ENCODE data around the gene BAZ1A. TPM values are rescaled to one million over a fixed set of nuclear protein-coding genes. Genes with fewer than 3 reads are reported as not detected.

Gene BAZ1A
- total and polyA plus RNA-seq, 10 of the 15 experiments (the other 5 are each of a cell fraction or from before 2014, with no cell fraction given), result 34.3 to 96.5 (median 50.7) TPM

DNA sequence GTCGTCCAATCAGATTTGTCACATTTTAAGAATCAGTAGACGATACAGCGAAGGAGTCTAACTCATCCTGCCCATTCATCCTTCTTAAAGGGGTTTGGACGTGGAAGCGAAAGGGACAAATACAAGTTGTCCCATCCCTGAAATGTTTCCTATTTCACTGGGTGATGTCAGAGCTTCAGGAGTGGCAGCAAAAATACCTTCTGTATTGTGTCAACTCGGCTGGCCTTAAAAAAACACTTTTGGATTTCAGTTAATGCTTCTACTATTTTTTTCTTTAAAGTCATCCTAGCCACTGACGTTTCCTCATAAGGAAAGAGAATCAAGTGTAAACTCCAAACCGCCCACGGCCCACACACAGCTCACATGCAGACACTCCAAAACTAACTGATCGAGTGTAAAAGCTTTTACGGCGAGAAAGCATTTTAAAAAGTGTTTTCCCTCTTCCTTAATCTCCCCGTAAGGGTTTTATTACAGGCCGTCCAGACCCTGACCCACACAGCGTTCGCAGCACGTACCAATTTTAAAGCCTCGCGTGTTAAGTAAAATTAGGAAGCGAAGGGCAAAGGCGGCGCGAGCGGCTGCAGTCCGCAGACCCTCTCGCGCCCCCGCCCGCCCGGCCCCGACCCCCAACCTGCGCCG, 161.4 kb downstream of the BAZ1A start:
- CTCF ChIA-PET, result interaction anchor here (6.7 to 7.1 kb wide), 2 partner anchors 9 to 41 kb away, joined by 52 to 78 read pairs; no protein-coding TSS in a partner anchor
- H2AFZ ChIP-seq (ENCODE audit: control insufficient read depth, low read depth, low read length), result peak overlapping the region; percentile 75
- in situ Hi-C loops (cut with MboI), result no loop called here
- TF ChIP-seq MYB (IDR thresholded peaks at IDR 0.05; ENCODE audit: borderline replicate concordance, low read depth, low read length) (no peak), RBBP5 (conservative IDR thresholded peaks at IDR 0.05) (no peak), TCF7 (IDR thresholded peaks at IDR 0.05; ENCODE audit: borderline replicate concordance) (no peak), TCF3 (IDR thresholded peaks at IDR 0.05; ENCODE audit: borderline replicate concordance, insufficient read depth, low read depth, low read length) (no peak), JUNB (IDR thresholded peaks at IDR 0.05) (no peak), POLR2AphosphoS5 (IDR thresholded peaks at IDR 0.05; ENCODE audit: low read length) (peak; percentile 29; the same call in 1 of the 2 replicates), ZZZ3 (IDR thresholded peaks at IDR 0.05; ENCODE audit: control insufficient read depth, insufficient read length, low read depth) (no peak), STAT3 (IDR thresholded peaks at IDR 0.05; ENCODE audit: low read depth, low read length) (no peak), SP1 (IDR thresholded peaks at IDR 0.05; ENCODE audit: low read depth, low read length) (no peak), NR2F1 (conservative IDR thresholded peaks at IDR 0.05) (no peak), ASH2L (IDR thresholded peaks at IDR 0.05; ENCODE audit: borderline replicate concordance, low read depth) (no peak), MXI1 (IDR thresholded peaks at IDR 0.05; ENCODE audit: low read depth, low read length) (no peak), TCF12 (IDR thresholded peaks at IDR 0.05; ENCODE audit: low read depth, low read length) (no peak), MTA3 (IDR thresholded peaks at IDR 0.05; ENCODE audit: borderline replicate concordance, low read length) (peak; percentile 38; the same call in 1 of the 2 replicates), RUNX3 (IDR thresholded peaks at IDR 0.05; ENCODE audit: low read length) (peak; percentile 20; the same call in 1 of the 2 replicates), EGR1 (IDR thresholded peaks at IDR 0.05; ENCODE audit: borderline replicate concordance in 1 of 2, low read depth in 2 of 2, low read length in 2 of 2) (peak in 1 of 2 experiments; percentile 33; a peak in 1 of 3 replicates), FOXM1 (IDR thresholded peaks at IDR 0.05; ENCODE audit: low read depth, low read length) (no peak)
- TF ChIP-seq, protein P1, sequence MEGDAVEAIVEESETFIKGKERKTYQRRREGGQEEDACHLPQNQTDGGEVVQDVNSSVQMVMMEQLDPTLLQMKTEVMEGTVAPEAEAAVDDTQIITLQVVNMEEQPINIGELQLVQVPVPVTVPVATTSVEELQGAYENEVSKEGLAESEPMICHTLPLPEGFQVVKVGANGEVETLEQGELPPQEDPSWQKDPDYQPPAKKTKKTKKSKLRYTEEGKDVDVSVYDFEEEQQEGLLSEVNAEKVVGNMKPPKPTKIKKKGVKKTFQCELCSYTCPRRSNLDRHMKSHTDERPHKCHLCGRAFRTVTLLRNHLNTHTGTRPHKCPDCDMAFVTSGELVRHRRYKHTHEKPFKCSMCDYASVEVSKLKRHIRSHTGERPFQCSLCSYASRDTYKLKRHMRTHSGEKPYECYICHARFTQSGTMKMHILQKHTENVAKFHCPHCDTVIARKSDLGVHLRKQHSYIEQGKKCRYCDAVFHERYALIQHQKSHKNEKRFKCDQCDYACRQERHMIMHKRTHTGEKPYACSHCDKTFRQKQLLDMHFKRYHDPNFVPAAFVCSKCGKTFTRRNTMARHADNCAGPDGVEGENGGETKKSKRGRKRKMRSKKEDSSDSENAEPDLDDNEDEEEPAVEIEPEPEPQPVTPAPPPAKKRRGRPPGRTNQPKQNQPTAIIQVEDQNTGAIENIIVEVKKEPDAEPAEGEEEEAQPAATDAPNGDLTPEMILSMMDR (IDR thresholded peaks at IDR 0.05 in 2 of 3, conservative IDR thresholded peaks at IDR 0.05 in 1 of 3; ENCODE audit: control insufficient read depth in 2 of 3, extremely low read depth in 1 of 3, insufficient read depth in 1 of 3, low read depth in 3 of 3, low read length in 3 of 3), result no peak
- TF ChIP-seq, protein P2, sequence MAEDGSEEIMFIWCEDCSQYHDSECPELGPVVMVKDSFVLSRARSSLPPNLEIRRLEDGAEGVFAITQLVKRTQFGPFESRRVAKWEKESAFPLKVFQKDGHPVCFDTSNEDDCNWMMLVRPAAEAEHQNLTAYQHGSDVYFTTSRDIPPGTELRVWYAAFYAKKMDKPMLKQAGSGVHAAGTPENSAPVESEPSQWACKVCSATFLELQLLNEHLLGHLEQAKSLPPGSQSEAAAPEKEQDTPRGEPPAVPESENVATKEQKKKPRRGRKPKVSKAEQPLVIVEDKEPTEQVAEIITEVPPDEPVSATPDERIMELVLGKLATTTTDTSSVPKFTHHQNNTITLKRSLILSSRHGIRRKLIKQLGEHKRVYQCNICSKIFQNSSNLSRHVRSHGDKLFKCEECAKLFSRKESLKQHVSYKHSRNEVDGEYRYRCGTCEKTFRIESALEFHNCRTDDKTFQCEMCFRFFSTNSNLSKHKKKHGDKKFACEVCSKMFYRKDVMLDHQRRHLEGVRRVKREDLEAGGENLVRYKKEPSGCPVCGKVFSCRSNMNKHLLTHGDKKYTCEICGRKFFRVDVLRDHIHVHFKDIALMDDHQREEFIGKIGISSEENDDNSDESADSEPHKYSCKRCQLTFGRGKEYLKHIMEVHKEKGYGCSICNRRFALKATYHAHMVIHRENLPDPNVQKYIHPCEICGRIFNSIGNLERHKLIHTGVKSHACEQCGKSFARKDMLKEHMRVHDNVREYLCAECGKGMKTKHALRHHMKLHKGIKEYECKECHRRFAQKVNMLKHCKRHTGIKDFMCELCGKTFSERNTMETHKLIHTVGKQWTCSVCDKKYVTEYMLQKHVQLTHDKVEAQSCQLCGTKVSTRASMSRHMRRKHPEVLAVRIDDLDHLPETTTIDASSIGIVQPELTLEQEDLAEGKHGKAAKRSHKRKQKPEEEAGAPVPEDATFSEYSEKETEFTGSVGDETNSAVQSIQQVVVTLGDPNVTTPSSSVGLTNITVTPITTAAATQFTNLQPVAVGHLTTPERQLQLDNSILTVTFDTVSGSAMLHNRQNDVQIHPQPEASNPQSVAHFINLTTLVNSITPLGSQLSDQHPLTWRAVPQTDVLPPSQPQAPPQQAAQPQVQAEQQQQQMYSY (CRISPR knock-in tag; IDR thresholded peaks at IDR 0.05), result no peak

More for the DNA sequence above, 161.4 kb downstream of the BAZ1A start:
- FAIRE-seq (no peak), DNase-seq (ENCODE audit: low read depth, low spot score) (no peak), ATAC-seq (peak; percentile 16)
- Histone ChIP-seq H3K9ac (ENCODE audit: control insufficient read depth, insufficient read depth, low read length) (peak overlapping the region; percentile 90), H3K4me3 (peak overlapping the region; percentile 88), H3K27me3 (replicated peaks in 1 of 2; ENCODE audit: control insufficient read depth in 2 of 2, insufficient read depth in 2 of 2, low read length in 1 of 2) (no peaks in the 10 kb centered on the region), H3K9me3 (replicated peaks; ENCODE audit: control insufficient read depth, insufficient read depth, low read length) (no peaks in the 10 kb centered on the region), H3K4me1 (ENCODE audit: control insufficient read depth, insufficient read depth, low read length) (peaks cover 16% of the 10 kb centered on the region), H3K27ac (ENCODE audit: control insufficient read depth, insufficient read depth) (peak overlapping the region; percentile 85), H3K79me2 (ENCODE audit: control insufficient read depth, insufficient read depth, low read length) (peaks cover 40% of the 10 kb centered on the region), H3K36me3 (ENCODE audit: control insufficient read depth in 2 of 2, insufficient read depth in 2 of 2, low read length in 1 of 2) (peaks cover 0 to 7% of the 10 kb centered on the region in 2 experiments; a peak in 1 of 4 replicates), H4K20me1 (ENCODE audit: control insufficient read depth, insufficient read depth) (no peaks in the 10 kb centered on the region), H3K4me2 (ENCODE audit: control insufficient read depth, insufficient read depth) (peak overlapping the region; percentile 61)
- POLR2A ChIA-PET, result interaction anchor here (1.0 to 1.1 kb wide), 2 partner anchors 10 to 14 kb away, joined by 3 to 4 read pairs; no protein-coding TSS in a partner anchor
- SMC1A ChIA-PET (ENCODE audit: uncharacterized antibody, unreplicated experiment), result interaction anchor here (2.1 to 7.8 kb wide), 2 partner anchors 9 to 13 kb away, joined by 10 to 43 read pairs; no protein-coding TSS in a partner anchor
- RAD21 ChIA-PET (ENCODE audit: unreplicated experiment), result interaction anchor here (0.8 kb wide), 1 partner anchor 332 kb away, joined by 3 read pairs; the partner anchor contains the start of gene FAM177A1
- BruUV-seq (replicated peaks), result no TSS peak
- WGBS (ENCODE audit: insufficient coverage, insufficient replicate concordance, low lambda C conversion rate, missing lambda C conversion rate), result under 1% methylated on average over 24 of the region's 33 CpGs
- intact Hi-C loops (cut with micrococcal nuclease; ENCODE audit: unreplicated experiment), result no loop called here

All from GM12878 (cell line).